ENCODE results near the gene MAP1LC3B.

DNA sequence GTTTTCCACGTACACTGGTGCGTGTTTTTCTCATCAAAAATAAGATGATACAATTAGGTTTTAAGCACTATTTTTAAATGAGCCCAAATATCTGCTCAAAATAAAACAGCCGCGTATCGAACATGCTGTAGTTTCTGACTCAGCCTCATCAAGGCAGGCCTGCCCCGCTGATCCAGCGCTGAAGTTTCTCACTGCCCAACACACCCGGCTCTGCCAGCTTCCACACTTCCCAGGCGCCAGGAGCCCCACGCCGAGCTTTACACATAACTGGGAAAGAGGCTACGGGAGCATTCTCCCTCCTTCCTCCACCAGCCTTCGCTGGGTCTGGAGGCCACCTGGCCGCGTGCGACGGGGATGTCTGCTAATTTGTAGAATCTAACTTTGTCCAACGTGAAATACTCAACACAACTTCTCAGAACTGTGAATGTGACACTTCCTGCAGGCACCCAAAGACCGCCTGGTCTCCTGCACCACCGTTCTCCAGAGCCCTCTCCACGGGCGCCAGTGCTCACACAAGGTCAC lies 42.1 kb downstream of the MAP1LC3B start:
- TF ChIP-seq, protein P1, sequence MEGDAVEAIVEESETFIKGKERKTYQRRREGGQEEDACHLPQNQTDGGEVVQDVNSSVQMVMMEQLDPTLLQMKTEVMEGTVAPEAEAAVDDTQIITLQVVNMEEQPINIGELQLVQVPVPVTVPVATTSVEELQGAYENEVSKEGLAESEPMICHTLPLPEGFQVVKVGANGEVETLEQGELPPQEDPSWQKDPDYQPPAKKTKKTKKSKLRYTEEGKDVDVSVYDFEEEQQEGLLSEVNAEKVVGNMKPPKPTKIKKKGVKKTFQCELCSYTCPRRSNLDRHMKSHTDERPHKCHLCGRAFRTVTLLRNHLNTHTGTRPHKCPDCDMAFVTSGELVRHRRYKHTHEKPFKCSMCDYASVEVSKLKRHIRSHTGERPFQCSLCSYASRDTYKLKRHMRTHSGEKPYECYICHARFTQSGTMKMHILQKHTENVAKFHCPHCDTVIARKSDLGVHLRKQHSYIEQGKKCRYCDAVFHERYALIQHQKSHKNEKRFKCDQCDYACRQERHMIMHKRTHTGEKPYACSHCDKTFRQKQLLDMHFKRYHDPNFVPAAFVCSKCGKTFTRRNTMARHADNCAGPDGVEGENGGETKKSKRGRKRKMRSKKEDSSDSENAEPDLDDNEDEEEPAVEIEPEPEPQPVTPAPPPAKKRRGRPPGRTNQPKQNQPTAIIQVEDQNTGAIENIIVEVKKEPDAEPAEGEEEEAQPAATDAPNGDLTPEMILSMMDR (IDR thresholded peaks at IDR 0.05; ENCODE audit: low read depth, low read length, poor library complexity, severe bottlenecking) = no peak
- TF ChIP-seq EZH2phosphoT487 (IDR thresholded peaks at IDR 0.05; ENCODE audit: borderline replicate concordance, low read length) = no peak

All from DOHH2 (cell line).